Measurements from ENCODE around the gene SH3BGRL2. TPM values are rescaled to one million over a fixed set of nuclear protein-coding genes. Genes with fewer than 3 reads are reported as not detected.

SH3BGRL2 gene
- total and polyA plus RNA-seq, 11 donors: 2.5 to 14.1 (median 5.6) TPM

DNA sequence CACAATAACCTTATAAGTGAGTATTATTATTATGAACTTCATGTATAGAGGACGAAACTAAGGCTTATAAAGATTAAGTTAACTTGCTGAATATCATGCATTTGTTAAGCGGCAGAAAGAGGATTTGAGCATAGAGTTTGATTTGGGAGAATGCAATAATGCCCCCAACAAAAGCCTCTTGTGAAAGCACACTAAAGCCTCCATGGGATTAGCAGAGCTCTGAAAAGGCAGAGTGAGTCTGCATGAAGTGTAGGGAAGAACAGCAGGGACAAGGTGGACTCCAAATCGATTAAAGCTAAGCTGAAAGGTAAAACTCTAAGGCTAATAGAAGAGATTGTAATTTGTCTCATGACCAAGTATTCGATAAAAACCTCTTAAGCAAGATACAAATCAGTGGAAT lies 100.3 kb downstream of the SH3BGRL2 start:
- no peaks in the 10 kb centered on the region for H3K4me1 ChIP-seq
- no peaks in the 10 kb centered on the region for H3K9me3 ChIP-seq
- H3K27ac ChIP-seq: no peak overlapping the region
- intact Hi-C loops (cut with DNase I): no loop called here
- no peak overlapping the region for H3K4me3 ChIP-seq
- ATAC-seq (no peak), DNase-seq (no peak)
- no peaks in the 10 kb centered on the region for H3K36me3 ChIP-seq
- no peak for TF ChIP-seq POLR2A (IDR thresholded peaks at IDR 0.05)
- TF ChIP-seq, protein P1, sequence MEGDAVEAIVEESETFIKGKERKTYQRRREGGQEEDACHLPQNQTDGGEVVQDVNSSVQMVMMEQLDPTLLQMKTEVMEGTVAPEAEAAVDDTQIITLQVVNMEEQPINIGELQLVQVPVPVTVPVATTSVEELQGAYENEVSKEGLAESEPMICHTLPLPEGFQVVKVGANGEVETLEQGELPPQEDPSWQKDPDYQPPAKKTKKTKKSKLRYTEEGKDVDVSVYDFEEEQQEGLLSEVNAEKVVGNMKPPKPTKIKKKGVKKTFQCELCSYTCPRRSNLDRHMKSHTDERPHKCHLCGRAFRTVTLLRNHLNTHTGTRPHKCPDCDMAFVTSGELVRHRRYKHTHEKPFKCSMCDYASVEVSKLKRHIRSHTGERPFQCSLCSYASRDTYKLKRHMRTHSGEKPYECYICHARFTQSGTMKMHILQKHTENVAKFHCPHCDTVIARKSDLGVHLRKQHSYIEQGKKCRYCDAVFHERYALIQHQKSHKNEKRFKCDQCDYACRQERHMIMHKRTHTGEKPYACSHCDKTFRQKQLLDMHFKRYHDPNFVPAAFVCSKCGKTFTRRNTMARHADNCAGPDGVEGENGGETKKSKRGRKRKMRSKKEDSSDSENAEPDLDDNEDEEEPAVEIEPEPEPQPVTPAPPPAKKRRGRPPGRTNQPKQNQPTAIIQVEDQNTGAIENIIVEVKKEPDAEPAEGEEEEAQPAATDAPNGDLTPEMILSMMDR (IDR thresholded peaks at IDR 0.05): no peak
- no peaks in the 10 kb centered on the region for H3K27me3 ChIP-seq
- WGBS, 4 donors: 77 to 93% (median 82%) methylated on average over 4 of the region's 4 CpGs

GRCh38 chr6:79733388-79733787 lies 102.3 kb downstream of the SH3BGRL2 start:
- DNase-seq (no peak), ATAC-seq (no peak)
- TF ChIP-seq, protein P1 (IDR thresholded peaks at IDR 0.05): no peak
- TF ChIP-seq POLR2A (IDR thresholded peaks at IDR 0.05): no peak
- H3K36me3 ChIP-seq: no peaks in the 10 kb centered on the region
- intact Hi-C loops (cut with DNase I): no loop called here
- no peak overlapping the region for H3K4me3 ChIP-seq
- H3K27me3 ChIP-seq: no peaks in the 10 kb centered on the region
- no peaks in the 10 kb centered on the region for H3K4me1 ChIP-seq
- 88 to 91% (median 89%) methylated on average over 4 of the region's 4 CpGs for WGBS, 4 donors
- H3K9me3 ChIP-seq: no peaks in the 10 kb centered on the region
- H3K27ac ChIP-seq: no peak overlapping the region

DNA sequence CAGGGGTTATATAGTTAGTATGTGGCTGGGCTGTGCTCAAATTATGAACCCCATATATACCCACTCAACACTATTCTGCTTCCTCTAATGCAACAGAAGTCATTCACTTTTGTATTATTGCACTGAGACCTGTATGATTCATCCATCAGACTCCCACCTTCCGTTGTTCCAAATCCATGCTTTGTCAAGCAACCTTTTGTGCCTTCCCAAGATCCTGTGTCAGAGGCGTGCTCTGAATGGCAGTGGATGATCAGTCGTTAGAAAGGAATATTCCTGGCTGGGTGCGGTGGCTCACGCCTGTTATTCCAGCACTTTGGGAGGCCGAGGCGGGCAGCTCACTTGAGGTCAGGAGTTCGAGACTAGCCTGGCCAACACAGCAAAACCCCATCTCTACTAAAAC lies 103.2 kb downstream of the SH3BGRL2 start:
- TF ChIP-seq, protein P1 (IDR thresholded peaks at IDR 0.05): no peak
- no peak for TF ChIP-seq POLR2A (IDR thresholded peaks at IDR 0.05)
- intact Hi-C loops (cut with DNase I): no loop called here
- DNase-seq: no peak
- ATAC-seq: no peak
- no peak overlapping the region for H3K27ac ChIP-seq
- 94 to 98% (median 96%) methylated on average over 8 of the region's 8 CpGs for WGBS, 4 donors
- no peak overlapping the region for H3K4me3 ChIP-seq
- H3K36me3 ChIP-seq: no peaks in the 10 kb centered on the region
- no peaks in the 10 kb centered on the region for H3K9me3 ChIP-seq
- H3K27me3 ChIP-seq: no peaks in the 10 kb centered on the region
- H3K4me1 ChIP-seq: no peaks in the 10 kb centered on the region

GRCh38 chr6:79735183-79735582 lies 104.1 kb downstream of the SH3BGRL2 start:
- Histone ChIP-seq H3K4me3 (no peak overlapping the region), H3K27ac (no peak overlapping the region), H3K27me3 (no peaks in the 10 kb centered on the region), H3K36me3 (no peaks in the 10 kb centered on the region), H3K4me1 (no peaks in the 10 kb centered on the region), H3K9me3 (no peaks in the 10 kb centered on the region)
- intact Hi-C loops (cut with DNase I): no loop called here
- 94 to 97% (median 95%) methylated on average over 5 of the region's 5 CpGs for WGBS, 4 donors
- ATAC-seq (no peak), DNase-seq (no peak)
- TF ChIP-seq POLR2A (IDR thresholded peaks at IDR 0.05): no peak
- TF ChIP-seq, protein P1 (IDR thresholded peaks at IDR 0.05): no peak

Measured in heart left ventricle (tissue), 16 donors.